Measurements from ENCODE around the gene NPPC.

NPPC gene

GRCh38 chr2:231930593-231931281, 4.5 kb upstream of the NPPC start:
- peaks cover 31% of the 10 kb centered on the region for H3K27me3 Mint-ChIP-seq (ENCODE audit: low read depth)
- no peak overlapping the region for H3K4me3 Mint-ChIP-seq
- no peaks in the 10 kb centered on the region for H3K4me1 Mint-ChIP-seq (ENCODE audit: low read depth)
- H3K36me3 Mint-ChIP-seq (ENCODE audit: low read depth) = no peaks in the 10 kb centered on the region
- no peaks in the 10 kb centered on the region for H3K9me3 Mint-ChIP-seq
- no peak overlapping the region for H3K27ac Mint-ChIP-seq

DNA sequence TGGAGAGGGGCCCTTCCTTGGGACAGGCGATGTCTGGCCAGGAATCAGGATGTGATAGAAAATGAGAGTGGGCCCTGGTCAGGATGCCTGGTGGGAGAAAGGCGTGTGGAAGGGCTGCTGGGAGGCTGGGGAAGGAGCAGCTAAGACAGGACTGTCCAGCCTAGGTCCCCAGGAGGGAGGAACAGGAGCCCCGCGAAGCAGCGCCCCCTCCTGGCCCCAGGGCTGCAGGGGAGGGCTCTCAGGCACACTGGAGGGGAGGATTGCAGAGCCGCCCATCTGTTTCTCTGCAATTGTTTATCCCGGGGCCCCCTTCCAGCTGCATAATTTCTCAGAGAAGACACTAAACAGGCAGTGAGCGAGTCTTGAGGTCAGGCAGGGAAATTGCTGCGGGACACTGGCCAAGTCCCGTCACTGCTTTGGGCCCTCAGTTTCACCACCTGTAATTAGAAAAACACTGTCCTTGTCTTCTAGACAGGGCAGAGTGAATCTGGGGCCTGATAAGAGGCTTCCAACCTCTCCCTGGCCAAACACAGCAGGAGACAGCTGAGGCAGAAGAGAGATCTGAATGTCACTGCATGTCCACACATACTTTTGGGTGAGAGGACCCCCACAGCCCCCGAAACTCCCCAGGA, 3.9 kb upstream of the NPPC start:
- Mint-ChIP-seq H3K36me3 (ENCODE audit: low read depth) (no peaks in the 10 kb centered on the region), H3K4me1 (ENCODE audit: low read depth) (no peaks in the 10 kb centered on the region), H3K4me3 (no peak overlapping the region), H3K27me3 (ENCODE audit: low read depth) (peaks cover 31% of the 10 kb centered on the region), H3K27ac (no peak overlapping the region), H3K9me3 (no peaks in the 10 kb centered on the region)

- no peak overlapping the region for H3K27ac Mint-ChIP-seq
- no peaks in the 10 kb centered on the region for H3K9me3 Mint-ChIP-seq
- peaks cover 39% of the 10 kb centered on the region for H3K27me3 Mint-ChIP-seq (ENCODE audit: low read depth)
- H3K4me1 Mint-ChIP-seq (ENCODE audit: low read depth) = peaks cover 6% of the 10 kb centered on the region
- H3K36me3 Mint-ChIP-seq (ENCODE audit: low read depth) = no peaks in the 10 kb centered on the region
- H3K4me3 Mint-ChIP-seq = no peak overlapping the region
These were observed 2.9 kb upstream of the NPPC start for GRCh38 chr2:231928901-231929725.

DNA sequence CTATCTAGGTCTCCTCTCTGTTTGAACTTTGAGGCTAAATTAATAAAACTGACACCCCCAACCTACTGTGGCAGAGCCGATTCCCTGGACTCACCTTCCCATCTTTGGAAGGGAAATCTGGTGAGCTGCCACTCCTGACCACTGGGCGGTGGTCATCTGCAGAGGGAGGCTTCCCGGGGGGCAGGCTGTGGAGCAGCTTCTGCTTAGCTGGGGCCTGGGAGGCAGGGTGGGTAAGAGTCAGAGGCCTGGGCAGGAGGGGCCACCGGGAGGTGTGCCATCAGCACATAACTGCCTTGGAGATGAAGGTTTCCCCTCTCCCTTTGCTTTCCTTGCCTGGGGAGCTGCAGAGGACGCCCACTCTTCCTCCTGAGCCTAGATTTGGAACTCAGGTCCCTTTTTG, 2.3 kb upstream of the NPPC start:
- Mint-ChIP-seq H3K4me1 (ENCODE audit: low read depth) (peaks cover 7% of the 10 kb centered on the region), H3K27me3 (ENCODE audit: low read depth) (peaks cover 46% of the 10 kb centered on the region), H3K27ac (no peak overlapping the region), H3K9me3 (no peaks in the 10 kb centered on the region), H3K4me3 (no peak overlapping the region), H3K36me3 (ENCODE audit: low read depth) (no peaks in the 10 kb centered on the region)

DNA sequence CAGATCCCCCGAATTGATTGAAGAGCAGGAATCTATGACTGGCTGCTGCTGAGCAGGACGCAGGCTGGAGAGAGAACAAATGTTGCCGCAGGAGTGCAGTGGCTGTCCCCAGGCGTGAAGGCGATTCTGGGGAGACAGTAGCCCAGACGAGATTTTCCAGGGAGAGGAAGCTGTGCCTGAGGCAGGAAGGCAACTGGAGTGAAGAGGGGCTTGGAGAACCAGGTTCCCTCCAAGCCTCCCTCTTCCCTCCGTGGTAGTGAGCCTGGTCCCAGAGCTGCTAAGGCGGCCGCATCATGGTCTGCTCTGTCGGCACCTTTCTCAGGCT, 1.3 kb upstream of the NPPC start:
- no peaks in the 10 kb centered on the region for H3K9me3 Mint-ChIP-seq
- no peak overlapping the region for H3K4me3 Mint-ChIP-seq
- no peaks in the 10 kb centered on the region for H3K36me3 Mint-ChIP-seq (ENCODE audit: low read depth)
- no peak overlapping the region for H3K27ac Mint-ChIP-seq
- peaks cover 49% of the 10 kb centered on the region for H3K27me3 Mint-ChIP-seq (ENCODE audit: low read depth)
- H3K4me1 Mint-ChIP-seq (ENCODE audit: low read depth) = peaks cover 7% of the 10 kb centered on the region

- Mint-ChIP-seq H3K4me3 (no peak overlapping the region), H3K9me3 (no peaks in the 10 kb centered on the region), H3K27ac (no peak overlapping the region), H3K4me1 (ENCODE audit: low read depth) (peaks cover 7% of the 10 kb centered on the region), H3K36me3 (ENCODE audit: low read depth) (no peaks in the 10 kb centered on the region), H3K27me3 (ENCODE audit: low read depth) (peaks cover 53% of the 10 kb centered on the region)
These were observed 767 bp upstream of the NPPC start for GRCh38 chr2:231926761-231927565.

DNA sequence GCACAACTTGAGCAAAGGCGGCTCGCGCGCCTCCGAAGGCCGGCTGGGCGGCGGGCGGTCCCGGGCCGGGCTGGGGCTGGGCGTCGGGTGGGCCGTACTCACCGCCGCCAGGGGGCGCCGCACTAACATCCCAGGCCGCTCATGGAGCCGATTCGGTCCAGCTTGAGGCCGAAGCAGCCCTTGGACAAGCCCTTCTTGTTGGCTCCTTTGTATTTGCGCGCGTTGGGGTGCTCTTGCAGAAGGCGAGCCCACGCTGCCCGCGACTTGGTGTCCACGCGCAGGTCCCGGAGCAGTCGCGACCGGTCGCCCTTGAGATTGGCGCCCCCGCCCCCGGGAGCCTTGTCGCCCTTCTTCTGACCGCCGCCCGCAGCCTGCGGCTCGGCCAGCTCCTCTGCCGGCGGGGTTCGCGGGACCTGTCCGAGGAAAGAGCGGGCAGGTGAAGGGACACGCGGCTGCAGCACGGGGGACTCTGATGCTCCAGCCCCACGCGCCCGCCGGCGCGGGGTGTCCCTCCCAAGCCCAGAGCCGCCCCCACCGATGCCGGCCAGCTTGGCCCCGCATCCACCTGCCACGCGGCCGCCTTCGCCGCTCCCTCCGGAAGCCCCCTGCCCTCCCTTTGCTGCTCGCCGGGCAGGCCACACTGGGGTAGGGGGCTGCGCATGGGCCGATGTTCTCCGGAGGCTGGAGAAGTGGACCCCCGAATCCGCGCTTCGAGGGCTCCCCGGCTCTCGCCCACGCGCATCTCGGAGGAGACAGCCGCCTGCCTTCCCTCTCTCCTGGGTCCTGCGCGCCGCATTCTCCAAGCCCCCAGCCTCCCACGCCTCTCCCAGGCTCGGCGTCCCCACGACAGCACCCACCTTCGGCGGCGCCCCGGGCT, 655 bp downstream of the NPPC start:
- Mint-ChIP-seq H3K27ac (no peak overlapping the region), H3K27me3 (ENCODE audit: low read depth) (peaks cover 53% of the 10 kb centered on the region), H3K9me3 (no peaks in the 10 kb centered on the region), H3K4me3 (peak overlapping the region; percentile 34), H3K4me1 (ENCODE audit: low read depth) (peaks cover 7% of the 10 kb centered on the region), H3K36me3 (ENCODE audit: low read depth) (no peaks in the 10 kb centered on the region)

DNA sequence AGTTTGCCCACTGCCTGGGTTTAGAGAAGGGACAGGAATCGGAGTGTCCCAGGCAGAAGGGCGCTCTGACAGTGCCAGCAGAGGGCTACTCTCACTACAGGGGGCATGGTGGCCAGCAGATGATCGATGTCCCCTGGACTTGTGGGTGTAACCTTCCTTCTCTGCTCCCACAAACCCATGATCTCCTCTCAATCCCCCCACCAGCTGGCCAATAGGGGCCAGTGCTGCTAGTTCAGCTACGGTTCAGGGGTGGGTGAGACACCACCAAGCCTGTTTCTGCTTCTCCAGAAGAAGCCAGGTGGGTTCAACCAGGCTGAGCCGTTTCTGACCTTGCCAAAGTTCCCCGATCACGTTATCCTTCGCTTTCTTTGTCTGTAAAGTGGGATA, 1.3 kb downstream of the NPPC start:
- Mint-ChIP-seq H3K27ac (no peak overlapping the region), H3K4me1 (ENCODE audit: low read depth) (peaks cover 7% of the 10 kb centered on the region), H3K27me3 (ENCODE audit: low read depth) (peaks cover 53% of the 10 kb centered on the region), H3K36me3 (ENCODE audit: low read depth) (no peaks in the 10 kb centered on the region), H3K4me3 (peak overlapping the region; percentile 45), H3K9me3 (no peaks in the 10 kb centered on the region)

DNA sequence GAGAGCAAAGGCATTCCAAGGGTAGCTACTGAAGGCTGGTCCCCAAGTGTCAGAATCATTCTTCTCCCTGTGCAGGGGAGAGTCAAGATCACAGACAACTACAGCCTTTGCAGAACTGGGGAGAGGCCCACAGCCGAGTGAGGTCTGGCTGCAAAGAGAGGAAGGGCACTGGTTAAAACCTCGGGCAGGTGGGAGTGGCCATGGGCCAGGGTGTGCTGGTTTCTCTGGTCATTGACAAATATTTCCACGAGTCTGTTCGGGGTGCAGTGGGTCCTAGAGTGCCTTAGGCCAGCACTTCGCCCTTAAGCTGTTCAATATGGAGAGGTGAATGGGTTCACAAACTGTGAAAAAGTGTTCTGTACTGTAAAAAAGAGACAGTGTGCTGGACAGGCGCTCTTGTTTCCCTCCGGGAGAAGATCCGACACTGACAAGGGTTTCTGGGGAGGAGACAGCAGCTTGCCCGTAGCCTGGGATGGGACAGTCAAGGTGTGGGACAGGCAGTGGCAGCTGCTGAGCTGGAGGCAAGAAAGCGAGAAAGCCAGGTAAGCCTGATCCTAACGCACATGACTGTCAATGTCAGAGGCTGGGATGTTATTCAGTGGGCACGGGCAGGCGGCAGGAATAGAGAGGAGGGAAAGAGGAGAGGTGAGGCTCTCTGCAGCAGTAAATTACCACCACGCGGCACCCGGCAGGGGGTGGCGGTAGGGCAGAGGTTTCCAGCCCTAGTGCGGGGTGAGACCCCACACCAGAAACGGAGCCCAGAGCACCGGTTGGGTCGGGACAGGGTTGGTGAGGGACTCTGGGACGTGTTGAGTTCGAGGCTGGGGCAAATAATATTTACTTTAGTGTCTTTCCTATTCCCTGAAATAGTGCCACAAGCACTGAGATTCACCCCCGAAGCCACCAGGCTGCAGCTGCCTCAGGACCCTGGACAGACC, 2.0 kb downstream of the NPPC start:
- H3K27ac Mint-ChIP-seq = no peak overlapping the region
- H3K9me3 Mint-ChIP-seq = no peaks in the 10 kb centered on the region
- H3K27me3 Mint-ChIP-seq (ENCODE audit: low read depth) = peaks cover 51% of the 10 kb centered on the region
- peaks cover 7% of the 10 kb centered on the region for H3K4me1 Mint-ChIP-seq (ENCODE audit: low read depth)
- H3K36me3 Mint-ChIP-seq (ENCODE audit: low read depth) = no peaks in the 10 kb centered on the region
- H3K4me3 Mint-ChIP-seq = peak overlapping the region; percentile 45

GRCh38 chr2:231923010-231923344, 3.2 kb downstream of the NPPC start:
- no peaks in the 10 kb centered on the region for H3K36me3 Mint-ChIP-seq (ENCODE audit: low read depth)

GRCh38 chr2:231922311-231923009, 3.7 kb downstream of the NPPC start:
- H3K9me3 Mint-ChIP-seq = no peaks in the 10 kb centered on the region
- peaks cover 7% of the 10 kb centered on the region for H3K4me1 Mint-ChIP-seq (ENCODE audit: low read depth)
- H3K27me3 Mint-ChIP-seq (ENCODE audit: low read depth) = peaks cover 34% of the 10 kb centered on the region
- H3K4me3 Mint-ChIP-seq = no peak overlapping the region
- no peaks in the 10 kb centered on the region for H3K36me3 Mint-ChIP-seq (ENCODE audit: low read depth)
- no peak overlapping the region for H3K27ac Mint-ChIP-seq

More at GRCh38 chr2:231923010-231923344, 3.2 kb downstream of the NPPC start:
- H3K4me1 Mint-ChIP-seq (ENCODE audit: low read depth) = peaks cover 7% of the 10 kb centered on the region
- H3K27ac Mint-ChIP-seq = no peak overlapping the region
- no peaks in the 10 kb centered on the region for H3K9me3 Mint-ChIP-seq
- H3K27me3 Mint-ChIP-seq (ENCODE audit: low read depth) = peaks cover 39% of the 10 kb centered on the region
- no peak overlapping the region for H3K4me3 Mint-ChIP-seq

- Mint-ChIP-seq H3K4me3 (no peak overlapping the region), H3K4me1 (ENCODE audit: low read depth) (peaks cover 8% of the 10 kb centered on the region), H3K27me3 (ENCODE audit: low read depth) (peaks cover 25% of the 10 kb centered on the region), H3K9me3 (no peaks in the 10 kb centered on the region), H3K27ac (no peak overlapping the region), H3K36me3 (ENCODE audit: low read depth) (no peaks in the 10 kb centered on the region)
These were observed 5.4 kb downstream of the NPPC start for GRCh38 chr2:231920795-231921194.
